Measurements from ENCODE around the gene POU5F2.

The POU5F2 gene

GRCh38 chr5:93715761-93716160, 25.6 kb downstream of the POU5F2 start:
- no peak overlapping the region for H3K4me3 ChIP-seq (ENCODE audit: low read length)
- H4K8ac ChIP-seq (ENCODE audit: low read depth, low read length) = no peak overlapping the region
- H3K18ac ChIP-seq (ENCODE audit: low read length) = no peak overlapping the region
- H2BK15ac ChIP-seq (replicated peaks; ENCODE audit: low read depth) = no peak overlapping the region
- DNase-seq = no peak
- no peak overlapping the region for H2AK5ac ChIP-seq (ENCODE audit: low read length)
- no peak overlapping the region for H3K4me2 ChIP-seq (ENCODE audit: low read length)
- H3K23ac ChIP-seq (ENCODE audit: low read length) = no peak overlapping the region
- H3K56ac ChIP-seq (ENCODE audit: low read length) = no peak overlapping the region
- no peak overlapping the region for H2BK120ac ChIP-seq (ENCODE audit: low read depth, low read length)
- no CpG with 5 or more reads among the region's 1 CpG for WGBS (ENCODE audit: extremely low coverage, insufficient coverage, low lambda C conversion rate)
- no peaks in the 10 kb centered on the region for H3K36me3 ChIP-seq (ENCODE audit: control insufficient read depth, insufficient read depth, low read length)
- H3K9ac ChIP-seq (ENCODE audit: low read length) = no peak overlapping the region
- H3K4ac ChIP-seq (ENCODE audit: low read depth, low read length) = no peak overlapping the region
- H4K5ac ChIP-seq (ENCODE audit: low read length) = no peak overlapping the region
- no peaks in the 10 kb centered on the region for H3K79me2 ChIP-seq (ENCODE audit: control insufficient read depth, insufficient read depth, low read length)
- H2BK5ac ChIP-seq (ENCODE audit: low read length) = no peak overlapping the region
- no peaks in the 10 kb centered on the region for H3K79me1 ChIP-seq (ENCODE audit: low read length)
- no peaks in the 10 kb centered on the region for H3K27me3 ChIP-seq (ENCODE audit: insufficient read depth, low read length, poor library complexity)
- no peaks in the 10 kb centered on the region for H3K4me1 ChIP-seq (ENCODE audit: control insufficient read depth, low read depth, low read length)
- H3K27ac ChIP-seq (ENCODE audit: low read depth, low read length) = no peak overlapping the region

- no peak overlapping the region for H3K23ac ChIP-seq (ENCODE audit: low read length)
- no CpG with 5 or more reads among the region's 2 CpGs for WGBS (ENCODE audit: extremely low coverage, insufficient coverage, low lambda C conversion rate)
Measured at GRCh38 chr5:93715327-93715726, 26.1 kb downstream of the POU5F2 start.

GRCh38 chr5:93708442-93708841, 33.0 kb downstream of the POU5F2 start:
- H3K18ac ChIP-seq (ENCODE audit: low read length) = no peak overlapping the region
- no peak overlapping the region for H3K23ac ChIP-seq (ENCODE audit: low read length)
- no peaks in the 10 kb centered on the region for H3K36me3 ChIP-seq (ENCODE audit: control insufficient read depth, insufficient read depth, low read length)
- H3K27me3 ChIP-seq (ENCODE audit: insufficient read depth, low read length, poor library complexity) = no peaks in the 10 kb centered on the region
- H2BK15ac ChIP-seq (replicated peaks; ENCODE audit: low read depth) = no peak overlapping the region
- no peaks in the 10 kb centered on the region for H3K4me1 ChIP-seq (ENCODE audit: control insufficient read depth, low read depth, low read length)
- H3K79me1 ChIP-seq (ENCODE audit: low read length) = no peaks in the 10 kb centered on the region
- no peak overlapping the region for H3K9ac ChIP-seq (ENCODE audit: low read length)
- no peak overlapping the region for H3K4me2 ChIP-seq (ENCODE audit: low read length)
- no peak overlapping the region for H4K5ac ChIP-seq (ENCODE audit: low read length)
- no peak overlapping the region for H2AK5ac ChIP-seq (ENCODE audit: low read length)
- H2BK5ac ChIP-seq (ENCODE audit: low read length) = no peak overlapping the region
- WGBS (ENCODE audit: extremely low coverage, insufficient coverage, low lambda C conversion rate) = no CpG with 5 or more reads among the region's 6 CpGs
- H4K8ac ChIP-seq (ENCODE audit: low read depth, low read length) = no peak overlapping the region
- no peak overlapping the region for H3K4ac ChIP-seq (ENCODE audit: low read depth, low read length)
- no peaks in the 10 kb centered on the region for H3K79me2 ChIP-seq (ENCODE audit: control insufficient read depth, insufficient read depth, low read length)
- no peak overlapping the region for H3K4me3 ChIP-seq (ENCODE audit: low read length)
- H2BK120ac ChIP-seq (ENCODE audit: low read depth, low read length) = no peak overlapping the region
- H3K27ac ChIP-seq (ENCODE audit: low read depth, low read length) = no peak overlapping the region
- H3K56ac ChIP-seq (ENCODE audit: low read length) = no peak overlapping the region
- DNase-seq = no peak

More at GRCh38 chr5:93715327-93715726, 26.1 kb downstream of the POU5F2 start:
- Histone ChIP-seq H3K27ac (ENCODE audit: low read depth, low read length) (no peak overlapping the region), H3K27me3 (ENCODE audit: insufficient read depth, low read length, poor library complexity) (no peaks in the 10 kb centered on the region), H3K4ac (ENCODE audit: low read depth, low read length) (no peak overlapping the region), H2AK5ac (ENCODE audit: low read length) (no peak overlapping the region), H3K4me2 (ENCODE audit: low read length) (no peak overlapping the region), H3K79me1 (ENCODE audit: low read length) (no peaks in the 10 kb centered on the region), H4K5ac (ENCODE audit: low read length) (no peak overlapping the region), H3K36me3 (ENCODE audit: control insufficient read depth, insufficient read depth, low read length) (no peaks in the 10 kb centered on the region), H3K4me1 (ENCODE audit: control insufficient read depth, low read depth, low read length) (no peaks in the 10 kb centered on the region), H4K8ac (ENCODE audit: low read depth, low read length) (no peak overlapping the region), H3K79me2 (ENCODE audit: control insufficient read depth, insufficient read depth, low read length) (no peaks in the 10 kb centered on the region), H2BK120ac (ENCODE audit: low read depth, low read length) (no peak overlapping the region), H2BK5ac (ENCODE audit: low read length) (no peak overlapping the region), H3K9ac (ENCODE audit: low read length) (no peak overlapping the region), H3K56ac (ENCODE audit: low read length) (no peak overlapping the region), H3K18ac (ENCODE audit: low read length) (no peak overlapping the region), H3K4me3 (ENCODE audit: low read length) (no peak overlapping the region), H2BK15ac (replicated peaks; ENCODE audit: low read depth) (no peak overlapping the region)
- no peak for DNase-seq

- Histone ChIP-seq H4K8ac (ENCODE audit: low read depth, low read length) (no peak overlapping the region), H3K27ac (ENCODE audit: low read depth, low read length) (no peak overlapping the region), H3K36me3 (ENCODE audit: control insufficient read depth, insufficient read depth, low read length) (no peaks in the 10 kb centered on the region), H3K9ac (ENCODE audit: low read length) (no peak overlapping the region), H3K4me1 (ENCODE audit: control insufficient read depth, low read depth, low read length) (no peaks in the 10 kb centered on the region), H3K27me3 (ENCODE audit: insufficient read depth, low read length, poor library complexity) (no peaks in the 10 kb centered on the region), H3K79me1 (ENCODE audit: low read length) (no peaks in the 10 kb centered on the region), H4K5ac (ENCODE audit: low read length) (no peak overlapping the region), H3K23ac (ENCODE audit: low read length) (no peak overlapping the region), H2BK15ac (replicated peaks; ENCODE audit: low read depth) (no peak overlapping the region), H2BK5ac (ENCODE audit: low read length) (no peak overlapping the region), H2BK120ac (ENCODE audit: low read depth, low read length) (no peak overlapping the region), H3K4ac (ENCODE audit: low read depth, low read length) (no peak overlapping the region), H3K79me2 (ENCODE audit: control insufficient read depth, insufficient read depth, low read length) (no peaks in the 10 kb centered on the region), H3K4me2 (ENCODE audit: low read length) (no peak overlapping the region), H2AK5ac (ENCODE audit: low read length) (no peak overlapping the region), H3K18ac (ENCODE audit: low read length) (no peak overlapping the region), H3K4me3 (ENCODE audit: low read length) (no peak overlapping the region), H3K56ac (ENCODE audit: low read length) (no peak overlapping the region)
- WGBS (ENCODE audit: extremely low coverage, insufficient coverage, low lambda C conversion rate) = no CpG with 5 or more reads among the region's 1 CpG
- DNase-seq = no peak
Measured at GRCh38 chr5:93705896-93706295, 35.5 kb downstream of the POU5F2 start.

- H3K36me3 ChIP-seq (ENCODE audit: control insufficient read depth, insufficient read depth, low read length) = no peaks in the 10 kb centered on the region
- no peak overlapping the region for H3K23ac ChIP-seq (ENCODE audit: low read length)
- H2BK5ac ChIP-seq (ENCODE audit: low read length) = no peak overlapping the region
- no peak overlapping the region for H2BK15ac ChIP-seq (replicated peaks; ENCODE audit: low read depth)
- no peak overlapping the region for H2AK5ac ChIP-seq (ENCODE audit: low read length)
- no peaks in the 10 kb centered on the region for H3K4me1 ChIP-seq (ENCODE audit: control insufficient read depth, low read depth, low read length)
- H3K9ac ChIP-seq (ENCODE audit: low read length) = no peak overlapping the region
- no peak overlapping the region for H3K4ac ChIP-seq (ENCODE audit: low read depth, low read length)
- H4K8ac ChIP-seq (ENCODE audit: low read depth, low read length) = no peak overlapping the region
- H2BK120ac ChIP-seq (ENCODE audit: low read depth, low read length) = no peak overlapping the region
- no peak overlapping the region for H3K56ac ChIP-seq (ENCODE audit: low read length)
- H3K4me2 ChIP-seq (ENCODE audit: low read length) = no peak overlapping the region
- H4K5ac ChIP-seq (ENCODE audit: low read length) = no peak overlapping the region
- DNase-seq = no peak
- no peak overlapping the region for H3K18ac ChIP-seq (ENCODE audit: low read length)
- H3K4me3 ChIP-seq (ENCODE audit: low read length) = no peak overlapping the region
- H3K27me3 ChIP-seq (ENCODE audit: insufficient read depth, low read length, poor library complexity) = no peaks in the 10 kb centered on the region
- no peaks in the 10 kb centered on the region for H3K79me1 ChIP-seq (ENCODE audit: low read length)
- H3K79me2 ChIP-seq (ENCODE audit: control insufficient read depth, insufficient read depth, low read length) = no peaks in the 10 kb centered on the region
- H3K27ac ChIP-seq (ENCODE audit: low read depth, low read length) = no peak overlapping the region
Measured at GRCh38 chr5:93704996-93705395, 36.4 kb downstream of the POU5F2 start.

- H2BK120ac ChIP-seq (ENCODE audit: low read depth, low read length) = no peak overlapping the region
- H3K4me1 ChIP-seq (ENCODE audit: control insufficient read depth, low read depth, low read length) = no peaks in the 10 kb centered on the region
- no peak overlapping the region for H3K4me2 ChIP-seq (ENCODE audit: low read length)
- no peak for DNase-seq
- no peak overlapping the region for H3K56ac ChIP-seq (ENCODE audit: low read length)
- no peaks in the 10 kb centered on the region for H3K27me3 ChIP-seq (ENCODE audit: insufficient read depth, low read length, poor library complexity)
- no peaks in the 10 kb centered on the region for H3K79me1 ChIP-seq (ENCODE audit: low read length)
- H4K8ac ChIP-seq (ENCODE audit: low read depth, low read length) = no peak overlapping the region
- no peak overlapping the region for H3K18ac ChIP-seq (ENCODE audit: low read length)
- no peak overlapping the region for H3K23ac ChIP-seq (ENCODE audit: low read length)
- H3K4ac ChIP-seq (ENCODE audit: low read depth, low read length) = no peak overlapping the region
- WGBS (ENCODE audit: extremely low coverage, insufficient coverage, low lambda C conversion rate) = no CpG with 5 or more reads among the region's 4 CpGs
- H4K5ac ChIP-seq (ENCODE audit: low read length) = no peak overlapping the region
- H2BK5ac ChIP-seq (ENCODE audit: low read length) = no peak overlapping the region
- H2AK5ac ChIP-seq (ENCODE audit: low read length) = no peak overlapping the region
- H3K4me3 ChIP-seq (ENCODE audit: low read length) = no peak overlapping the region
- no peak overlapping the region for H3K9ac ChIP-seq (ENCODE audit: low read length)
- H3K27ac ChIP-seq (ENCODE audit: low read depth, low read length) = no peak overlapping the region
- H3K36me3 ChIP-seq (ENCODE audit: control insufficient read depth, insufficient read depth, low read length) = no peaks in the 10 kb centered on the region
- H3K79me2 ChIP-seq (ENCODE audit: control insufficient read depth, insufficient read depth, low read length) = no peaks in the 10 kb centered on the region
- no peak overlapping the region for H2BK15ac ChIP-seq (replicated peaks; ENCODE audit: low read depth)
Measured at GRCh38 chr5:93691997-93692396, 49.4 kb downstream of the POU5F2 start.
